ENCODE results near the gene RNF214. TPM values are rescaled to one million over a fixed set of nuclear protein-coding genes. Genes with fewer than 3 reads are reported as not detected.

RNF214 gene
- total and polyA plus RNA-seq, 2 donors (not counting 1 experiment from before 2014, with no cell fraction given), result 16.0 to 36.1 TPM

- no peak for DNase-seq
- H3K4me3 ChIP-seq (ENCODE audit: control extremely low read depth in 1 of 5, extremely low read depth in 1 of 5, insufficient read depth in 1 of 5, low read depth in 2 of 5, low read length in 4 of 5), result no peak within 1 kb of the TSS
- Mint-ChIP-seq H3K27me3 (no peaks in the 10 kb centered on the region), H3K4me1 (no peaks in the 10 kb centered on the region), H3K9me3 (ENCODE audit: insufficient read depth) (no peaks in the 10 kb centered on the region), H3K4me3 (no peak within 1 kb of the TSS), H3K27ac (no peak within 1 kb of the TSS)
- ChIA-PET POLR2A (no interaction called here), CTCF (no interaction called here)
- no peaks in the 10 kb centered on the region for H4K20me1 ChIP-seq (ENCODE audit: control insufficient read depth, insufficient read depth, low read length, poor library complexity, severe bottlenecking)
- no peak within 1 kb of the TSS for H3K27ac ChIP-seq (ENCODE audit: low read length in 2 of 2)
- WGBS (ENCODE audit: insufficient coverage), result 100% methylated on average over 3 of the region's 8 CpGs
- H3K9ac ChIP-seq (ENCODE audit: low read length), result no peak within 1 kb of the TSS
- H3K27me3 ChIP-seq (replicated peaks in 1 of 4; ENCODE audit: control extremely low read depth in 1 of 4, control insufficient read depth in 3 of 4, insufficient read depth in 4 of 4, low read length in 3 of 4), result no peaks in the 10 kb centered on the region
- intact Hi-C loops (cut with micrococcal nuclease), result no loop called here
- no peaks in the 10 kb centered on the region for H3K4me1 ChIP-seq (ENCODE audit: control insufficient read depth in 2 of 2, insufficient read depth in 2 of 2, low read length in 2 of 2)
- no peaks in the 10 kb centered on the region for H3K79me2 ChIP-seq (ENCODE audit: control insufficient read depth, insufficient read depth, low read length)
- H3K36me3 ChIP-seq (replicated peaks in 1 of 2; ENCODE audit: control extremely low read depth in 1 of 2, control insufficient read depth in 1 of 2, extremely low read depth in 1 of 2, insufficient read depth in 2 of 2, low read length in 1 of 2), result peaks cover 0 to 14% of the 10 kb centered on the region in 2 experiments
- H3K4me2 ChIP-seq (replicated peaks; ENCODE audit: low read depth, low read length, poor library complexity, severe bottlenecking), result no peak within 1 kb of the TSS
- TF ChIP-seq EZH2 (IDR thresholded peaks at IDR 0.05; ENCODE audit: borderline replicate concordance, insufficient read depth, low read depth, low read length, poor library complexity, severe bottlenecking) (no peak), CTCF (IDR thresholded peaks at IDR 0.05) (no peak)
- no peaks in the 10 kb centered on the region for H3K9me3 ChIP-seq (ENCODE audit: control extremely low read depth in 1 of 3, control insufficient read depth in 2 of 3, insufficient read depth in 1 of 3, low read length in 2 of 3)
- no peak within 1 kb of the TSS for H2AFZ ChIP-seq (ENCODE audit: insufficient read depth, low read depth, low read length, poor library complexity, severe bottlenecking)
- no peak for ATAC-seq (ENCODE audit: low read depth)
Measured at GRCh38 chr11:117290809-117291396, 58.4 kb downstream of the RNF214 start, which contains the start of gene BACE1-AS. Gene BACE1-AS, plus strand, starts transcription at chr11:117291346.

DNA sequence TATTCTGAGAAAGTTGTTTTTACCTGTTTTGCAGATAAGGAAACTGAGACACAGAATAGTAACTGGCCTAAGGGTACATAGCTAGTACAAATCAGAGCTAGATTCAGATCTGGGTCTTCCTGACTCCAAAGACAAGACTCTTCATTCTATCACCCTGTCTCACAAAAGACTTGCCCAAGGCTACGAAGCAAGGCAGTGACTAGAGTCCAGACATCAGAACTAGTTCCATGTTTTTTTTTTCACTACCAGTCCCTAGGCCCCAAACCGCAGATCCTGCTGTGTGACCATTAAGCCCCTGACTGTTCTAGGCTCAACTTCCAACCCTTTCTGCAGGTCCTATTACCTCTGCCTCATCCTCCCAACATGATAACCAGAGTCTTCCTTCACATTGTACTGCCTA is 60.1 kb downstream of the RNF214 start:
- CTCF ChIA-PET, result no interaction called here

More for the DNA sequence above, 60.1 kb downstream of the RNF214 start:
- H3K79me2 ChIP-seq (ENCODE audit: control insufficient read depth, insufficient read depth, low read length), result no peaks in the 10 kb centered on the region
- H3K27me3 Mint-ChIP-seq, result no peaks in the 10 kb centered on the region
- no peak overlapping the region for H3K9ac ChIP-seq (ENCODE audit: low read length)
- no peaks in the 10 kb centered on the region for H3K9me3 Mint-ChIP-seq (ENCODE audit: insufficient read depth)
- TF ChIP-seq CTCF (IDR thresholded peaks at IDR 0.05) (no peak), EZH2 (IDR thresholded peaks at IDR 0.05; ENCODE audit: borderline replicate concordance, insufficient read depth, low read depth, low read length, poor library complexity, severe bottlenecking) (no peak)
- H3K36me3 ChIP-seq (replicated peaks in 1 of 2; ENCODE audit: control extremely low read depth in 1 of 2, control insufficient read depth in 1 of 2, extremely low read depth in 1 of 2, insufficient read depth in 2 of 2, low read length in 1 of 2), result peaks cover 0 to 3% of the 10 kb centered on the region in 2 experiments
- no peaks in the 10 kb centered on the region for H3K9me3 ChIP-seq (ENCODE audit: control extremely low read depth in 1 of 3, control insufficient read depth in 2 of 3, insufficient read depth in 1 of 3, low read length in 2 of 3)
- H4K20me1 ChIP-seq (ENCODE audit: control insufficient read depth, insufficient read depth, low read length, poor library complexity, severe bottlenecking), result no peaks in the 10 kb centered on the region
- no peaks in the 10 kb centered on the region for H3K4me1 ChIP-seq (ENCODE audit: control insufficient read depth in 2 of 2, insufficient read depth in 2 of 2, low read length in 2 of 2)
- no peak overlapping the region for H3K27ac Mint-ChIP-seq
- POLR2A ChIA-PET, result no interaction called here
- 97% methylated on average over 2 of the region's 2 CpGs for WGBS (ENCODE audit: insufficient coverage)
- DNase-seq, result no peak
- intact Hi-C loops (cut with micrococcal nuclease), result no loop called here
- no peak overlapping the region for H3K27ac ChIP-seq (ENCODE audit: low read length in 2 of 2)
- no peak overlapping the region for H2AFZ ChIP-seq (ENCODE audit: insufficient read depth, low read depth, low read length, poor library complexity, severe bottlenecking)
- H3K4me3 ChIP-seq (ENCODE audit: control extremely low read depth in 1 of 5, extremely low read depth in 1 of 5, insufficient read depth in 1 of 5, low read depth in 2 of 5, low read length in 4 of 5), result no peak overlapping the region
- no peaks in the 10 kb centered on the region for H3K27me3 ChIP-seq (replicated peaks in 1 of 4; ENCODE audit: control extremely low read depth in 1 of 4, control insufficient read depth in 3 of 4, insufficient read depth in 4 of 4, low read length in 3 of 4)
- no peak for ATAC-seq (ENCODE audit: low read depth)
- no peak overlapping the region for H3K4me2 ChIP-seq (replicated peaks; ENCODE audit: low read depth, low read length, poor library complexity, severe bottlenecking)
- H3K4me1 Mint-ChIP-seq, result no peaks in the 10 kb centered on the region
- no peak overlapping the region for H3K4me3 Mint-ChIP-seq
